Natural killer cell (primary cell): ENCODE data around the gene IST1. TPM values are rescaled to one million over a fixed set of nuclear protein-coding genes. Genes with fewer than 3 reads are reported as not detected.

ENCODE experiments used
- ATAC-seq, 3 donors: fragments of 150-1000 bp in 2 of 3; fragments of 200-7000 bp in 1 of 3; cut with Tn5 transposase; 1 replicate in 1 of 3; 2 replicates in 2 of 3; pipeline ENCODE4 v1.10.0; 2021; ENCODE audit warnings: mild to moderate bottlenecking in 2 of 3, moderate library complexity in 2 of 3
- DNase-seq, 2 donors: peaks; one replicate each; pipeline versions ENCODE4 v3.0.0 to v3.0.0-alpha.2; 2013 to 2021; ENCODE audit warnings: mixed read lengths in 1 of 2
- H3K27ac ChIP-seq: one replicate; pipeline ENCODE4 v1.5.1; 2013; ENCODE audit warnings: mild to moderate bottlenecking, low read length
- H3K27me3 ChIP-seq: one replicate; pipeline ENCODE4 v1.6.1; 2013; ENCODE audit warnings: low read length; ENCODE audit not compliant: control insufficient read depth, insufficient read depth
- H3K36me3 ChIP-seq: one replicate; pipeline ENCODE4 v1.6.1; 2013; ENCODE audit warnings: low read length; ENCODE audit not compliant: control insufficient read depth, insufficient read depth
- H3K4me1 ChIP-seq: one replicate; pipeline ENCODE4 v1.6.1; 2013; ENCODE audit warnings: low read length; ENCODE audit not compliant: control insufficient read depth, insufficient read depth
- H3K4me3 ChIP-seq: one replicate; pipeline ENCODE4 v1.5.1; 2013; ENCODE audit warnings: low read length
- H3K9me3 ChIP-seq: one replicate; pipeline ENCODE4 v1.6.1; 2013; ENCODE audit warnings: low read length; ENCODE audit not compliant: control insufficient read depth, insufficient read depth
- H3K27ac Mint-ChIP-seq, 2 donors: one replicate each; pipeline ENCODE4 v1.8.0; 2022; ENCODE audit warnings: mild to moderate bottlenecking in 2 of 2, mixed read lengths in 2 of 2, moderate library complexity in 1 of 2
- H3K27me3 Mint-ChIP-seq, 2 donors: one replicate each; pipeline ENCODE4 v1.8.0; 2022; ENCODE audit warnings: low read depth in 2 of 2, mixed read lengths in 2 of 2
- H3K36me3 Mint-ChIP-seq: one replicate; pipeline ENCODE4 v1.8.0; 2022; ENCODE audit warnings: mixed read lengths
- H3K4me1 Mint-ChIP-seq, 2 donors: one replicate each; pipeline ENCODE4 v1.8.0; 2022; ENCODE audit warnings: mixed read lengths in 2 of 2
- H3K4me3 Mint-ChIP-seq: one replicate; pipeline ENCODE4 v1.8.0; 2022; ENCODE audit warnings: mild to moderate bottlenecking, moderate library complexity, mixed read lengths
- H3K9me3 Mint-ChIP-seq, 2 donors: one replicate each; pipeline ENCODE4 v1.8.0; 2022; ENCODE audit warnings: mixed read lengths in 2 of 2
- CTCF ChIP-seq: fragments of 200-600 bp; IDR thresholded peaks from one replicate; pipeline ENCODE4 v1.8.0; 2022; ENCODE audit warnings: antibody characterized with exemption
- WGBS: methylation state at CpG from one replicate; pipeline ENCODE4 v1.1.7; 2013; ENCODE audit warnings: missing lambda C conversion rate; ENCODE audit not compliant: insufficient coverage; 5-methylcytosine and 5-hydroxymethylcytosine counted together
- intact Hi-C: fragments of 100-400 bp; cut with micrococcal nuclease; formaldehyde crosslinking; loops from one replicate; pipeline ENCODE4 v1.14.2; 2022
- total RNA-seq, 4 donors: library from RNA; stranded (reverse); fragments of 120-200 nt in 1 of 4; gene quantifications; one replicate each; pipeline versions ENCODE4 v1.2.3 to v1.2.4, GENCODE V29; 2013 to 2022

The IST1 gene
- total RNA-seq, 3 donors from 2014 or later (not counting 1 experiment from before 2014, with no cell fraction given), result 363 to 391 (median 378) TPM

GRCh38 chr16:71870818-71871217 lies 24.5 kb upstream of the IST1 start:
- ATAC-seq (no peak), DNase-seq (no peak)
- Histone ChIP-seq H3K27ac (no peak overlapping the region), H3K27me3 (no peaks in the 10 kb centered on the region), H3K4me1 (no peaks in the 10 kb centered on the region), H3K4me3 (no peak overlapping the region), H3K9me3 (no peaks in the 10 kb centered on the region), H3K36me3 (peaks cover 4% of the 10 kb centered on the region)
- Mint-ChIP-seq H3K27ac (no peak overlapping the region), H3K36me3 (peaks cover 7% of the 10 kb centered on the region), H3K27me3 (no peaks in the 10 kb centered on the region), H3K9me3 (no peaks in the 10 kb centered on the region), H3K4me3 (no peak overlapping the region), H3K4me1 (no peaks in the 10 kb centered on the region)
- intact Hi-C loops, result no loop called here
- WGBS, result 100% methylated on average over 2 of the region's 2 CpGs
- TF ChIP-seq CTCF, result no peak

- no peak for TF ChIP-seq CTCF
- 95% methylated on average over 3 of the region's 4 CpGs for WGBS
- intact Hi-C loops, result no loop called here
- Histone ChIP-seq H3K9me3 (no peaks in the 10 kb centered on the region), H3K27me3 (no peaks in the 10 kb centered on the region), H3K27ac (no peak overlapping the region), H3K4me1 (no peaks in the 10 kb centered on the region), H3K4me3 (no peak overlapping the region), H3K36me3 (peaks cover 6% of the 10 kb centered on the region)
- no peaks in the 10 kb centered on the region for H3K9me3 Mint-ChIP-seq
- ATAC-seq (no peak), DNase-seq (no peak)
- H3K27ac Mint-ChIP-seq, result no peak overlapping the region
- no peak overlapping the region for H3K4me3 Mint-ChIP-seq
- H3K4me1 Mint-ChIP-seq, result no peaks in the 10 kb centered on the region
- no peaks in the 10 kb centered on the region for H3K27me3 Mint-ChIP-seq
- H3K36me3 Mint-ChIP-seq, result peaks cover 7% of the 10 kb centered on the region
These were observed 22.1 kb upstream of the IST1 start for GRCh38 chr16:71873199-71873598.

- H3K36me3 Mint-ChIP-seq, result peaks cover 8% of the 10 kb centered on the region
- H3K27ac Mint-ChIP-seq, result no peak overlapping the region
- no peak for TF ChIP-seq CTCF
- H3K9me3 Mint-ChIP-seq, result no peaks in the 10 kb centered on the region
- intact Hi-C loops, result no loop called here
- DNase-seq (no peak), ATAC-seq (no peak)
- no peak overlapping the region for H3K4me3 ChIP-seq
- no peak overlapping the region for H3K4me3 Mint-ChIP-seq
- no peaks in the 10 kb centered on the region for H3K27me3 Mint-ChIP-seq
- H3K27me3 ChIP-seq, result no peaks in the 10 kb centered on the region
- H3K9me3 ChIP-seq, result no peaks in the 10 kb centered on the region
- 72% methylated on average over 4 of the region's 4 CpGs for WGBS
- peaks cover 4% of the 10 kb centered on the region for H3K36me3 ChIP-seq
- H3K4me1 ChIP-seq, result peaks cover 27% of the 10 kb centered on the region
- peaks cover 34 to 36% of the 10 kb centered on the region in 2 donors for H3K4me1 Mint-ChIP-seq
- no peak overlapping the region for H3K27ac ChIP-seq
These were observed 16.4 kb upstream of the IST1 start for GRCh38 chr16:71878911-71879310.

GRCh38 chr16:71880176-71880575 lies 15.2 kb upstream of the IST1 start:
- no peaks in the 10 kb centered on the region for H3K27me3 Mint-ChIP-seq
- peaks cover 43 to 45% of the 10 kb centered on the region in 2 donors for H3K4me1 Mint-ChIP-seq
- no peaks in the 10 kb centered on the region for H3K9me3 ChIP-seq
- peaks cover 2% of the 10 kb centered on the region for H3K36me3 ChIP-seq
- WGBS, result 36% methylated on average over 3 of the region's 4 CpGs
- no peak overlapping the region for H3K4me3 ChIP-seq
- no peak overlapping the region for H3K27ac ChIP-seq
- ATAC-seq (no peak), DNase-seq (no peak)
- H3K4me1 ChIP-seq, result peaks cover 36% of the 10 kb centered on the region
- TF ChIP-seq CTCF, result no peak
- no peaks in the 10 kb centered on the region for H3K9me3 Mint-ChIP-seq
- H3K4me3 Mint-ChIP-seq, result no peak overlapping the region
- peaks cover 8% of the 10 kb centered on the region for H3K36me3 Mint-ChIP-seq
- H3K27ac Mint-ChIP-seq, result peak overlapping the region; percentile 84 to 85
- no peaks in the 10 kb centered on the region for H3K27me3 ChIP-seq
- intact Hi-C loops, result loop anchor here (5.0 kb wide), 2 partner anchors 33 to 158 kb away; partner anchors contain the start of genes ATXN1L and PHLPP2
